ENCODE measurements around the gene TRAF3.
"Not testable (repeated sequence)": the region's sequence is repeated elsewhere in the genome, so short reads cannot be mapped to it uniquely, and the experiment has no call there.

Gene TRAF3

GRCh38 chr14:102809870-102810269 is 32.6 kb downstream of the TRAF3 start:
- DNase-seq = no peak

GRCh38 chr14:102810523-102810922 is 33.3 kb downstream of the TRAF3 start:
- no peak for DNase-seq

GRCh38 chr14:102811254-102811963 is 34.2 kb downstream of the TRAF3 start:
- DNase-seq = no peak

- DNase-seq = no peak
Observed at GRCh38 chr14:102811971-102812370, 34.7 kb downstream of the TRAF3 start.

- DNase-seq = no peak
Observed at GRCh38 chr14:102813691-102814090, 36.4 kb downstream of the TRAF3 start.

GRCh38 chr14:102817318-102817717 is 40.1 kb downstream of the TRAF3 start:
- DNase-seq = no peak

GRCh38 chr14:102817942-102818940 is 41.0 kb downstream of the TRAF3 start:
- DNase-seq = no peak

GRCh38 chr14:102819176-102819628 is 42.0 kb downstream of the TRAF3 start:
- no peak for DNase-seq

GRCh38 chr14:102819747-102820330 is 42.6 kb downstream of the TRAF3 start:
- no peak for DNase-seq

- no peak for DNase-seq
Observed at GRCh38 chr14:102821252-102821651, 44.0 kb downstream of the TRAF3 start.

- no peak for DNase-seq
Observed at GRCh38 chr14:102822311-102822863, 45.1 kb downstream of the TRAF3 start.

GRCh38 chr14:102822887-102823286 is 45.6 kb downstream of the TRAF3 start:
- DNase-seq = not testable (repeated sequence)

GRCh38 chr14:102823546-102823945 is 46.3 kb downstream of the TRAF3 start:
- DNase-seq = no peak

GRCh38 chr14:102824832-102825231 is 47.6 kb downstream of the TRAF3 start:
- no peak for DNase-seq

- DNase-seq = no peak
Observed at GRCh38 chr14:102825307-102826095, 48.3 kb downstream of the TRAF3 start.

GRCh38 chr14:102826161-102826560 is 48.9 kb downstream of the TRAF3 start:
- no peak for DNase-seq

GRCh38 chr14:102826751-102827675 is 49.8 kb downstream of the TRAF3 start:
- DNase-seq = no peak

- DNase-seq = no peak
Observed at GRCh38 chr14:102827716-102828115, 50.5 kb downstream of the TRAF3 start.

GRCh38 chr14:102828151-102828550 is 50.9 kb downstream of the TRAF3 start:
- DNase-seq = peak; percentile 58

- DNase-seq = no peak
Observed at GRCh38 chr14:102829016-102829548, 51.8 kb downstream of the TRAF3 start.
